Measurements from ENCODE around the gene KLHL26.

GRCh38 chr19:18668744-18669523 is 32.1 kb downstream of the KLHL26 start:
- TF ChIP-seq CTCF (IDR thresholded peaks at IDR 0.05) (no peak), KDM1A (IDR thresholded peaks at IDR 0.05; ENCODE audit: low read depth) (no peak), SMC3 (IDR thresholded peaks at IDR 0.05) (no peak), NPAS2 (CRISPR knock-in tag; IDR thresholded peaks at IDR 0.05; ENCODE audit: borderline replicate concordance) (no peak), CEBPB (IDR thresholded peaks at IDR 0.05) (no peak), POLR2A (IDR thresholded peaks at IDR 0.05; ENCODE audit: low read length) (no peak), EP300 (IDR thresholded peaks at IDR 0.05) (no peak), ESRRA (IDR thresholded peaks at IDR 0.05; ENCODE audit: borderline replicate concordance, low read length) (no peak), ZFP36 (IDR thresholded peaks at IDR 0.05; ENCODE audit: borderline replicate concordance, partially characterized antibody) (no peak), JUN (IDR thresholded peaks at IDR 0.05) (no peak), REST (IDR thresholded peaks at IDR 0.05) (no peak), RFX5 (IDR thresholded peaks at IDR 0.05) (no peak), PBX3 (IDR thresholded peaks at IDR 0.05) (no peak), RCOR1 (IDR thresholded peaks at IDR 0.05; ENCODE audit: low read depth, low read length) (no peak)

All from A549 (cell line).